ENCODE data around the gene ASCL5. TPM values are rescaled to one million over a fixed set of nuclear protein-coding genes. Genes with fewer than 3 reads are reported as not detected.

Gene ASCL5
- total RNA-seq, 1 donor from 2014 or later = not detected

DNA sequence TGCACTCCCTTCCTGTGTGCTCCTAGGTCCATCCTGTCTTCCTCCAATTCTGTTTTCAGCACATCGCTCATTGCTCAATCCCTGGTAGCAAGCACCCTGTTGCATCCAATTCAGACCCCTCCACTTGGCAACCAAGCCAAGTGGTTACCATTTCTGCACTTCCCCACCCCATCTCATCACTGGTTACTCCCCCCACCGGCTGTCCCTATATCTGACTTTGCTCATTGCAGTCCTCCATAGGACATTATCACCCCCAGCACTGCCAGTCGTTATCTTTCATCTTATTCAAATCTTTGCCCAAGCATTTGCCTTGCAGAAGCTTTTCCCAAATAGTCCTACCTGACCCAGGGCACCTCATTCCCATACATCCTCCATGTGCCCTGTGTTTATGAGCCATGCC is 29.4 kb upstream of the ASCL5 start:
- ATAC-seq (no peak), DNase-seq (no peak)
- Histone ChIP-seq H3K27ac (no peak overlapping the region), H3K27me3 (ENCODE audit: low read depth) (no peaks in the 10 kb centered on the region), H3K4me3 (no peak overlapping the region), H3K36me3 (peaks cover 4% of the 10 kb centered on the region), H3K4me1 (peaks cover 19% of the 10 kb centered on the region), H3K9me3 (no peaks in the 10 kb centered on the region)
- intact Hi-C loops (cut with DNase I) = no loop called here
- TF ChIP-seq, protein P1, sequence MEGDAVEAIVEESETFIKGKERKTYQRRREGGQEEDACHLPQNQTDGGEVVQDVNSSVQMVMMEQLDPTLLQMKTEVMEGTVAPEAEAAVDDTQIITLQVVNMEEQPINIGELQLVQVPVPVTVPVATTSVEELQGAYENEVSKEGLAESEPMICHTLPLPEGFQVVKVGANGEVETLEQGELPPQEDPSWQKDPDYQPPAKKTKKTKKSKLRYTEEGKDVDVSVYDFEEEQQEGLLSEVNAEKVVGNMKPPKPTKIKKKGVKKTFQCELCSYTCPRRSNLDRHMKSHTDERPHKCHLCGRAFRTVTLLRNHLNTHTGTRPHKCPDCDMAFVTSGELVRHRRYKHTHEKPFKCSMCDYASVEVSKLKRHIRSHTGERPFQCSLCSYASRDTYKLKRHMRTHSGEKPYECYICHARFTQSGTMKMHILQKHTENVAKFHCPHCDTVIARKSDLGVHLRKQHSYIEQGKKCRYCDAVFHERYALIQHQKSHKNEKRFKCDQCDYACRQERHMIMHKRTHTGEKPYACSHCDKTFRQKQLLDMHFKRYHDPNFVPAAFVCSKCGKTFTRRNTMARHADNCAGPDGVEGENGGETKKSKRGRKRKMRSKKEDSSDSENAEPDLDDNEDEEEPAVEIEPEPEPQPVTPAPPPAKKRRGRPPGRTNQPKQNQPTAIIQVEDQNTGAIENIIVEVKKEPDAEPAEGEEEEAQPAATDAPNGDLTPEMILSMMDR (IDR thresholded peaks at IDR 0.05) = no peak

DNA sequence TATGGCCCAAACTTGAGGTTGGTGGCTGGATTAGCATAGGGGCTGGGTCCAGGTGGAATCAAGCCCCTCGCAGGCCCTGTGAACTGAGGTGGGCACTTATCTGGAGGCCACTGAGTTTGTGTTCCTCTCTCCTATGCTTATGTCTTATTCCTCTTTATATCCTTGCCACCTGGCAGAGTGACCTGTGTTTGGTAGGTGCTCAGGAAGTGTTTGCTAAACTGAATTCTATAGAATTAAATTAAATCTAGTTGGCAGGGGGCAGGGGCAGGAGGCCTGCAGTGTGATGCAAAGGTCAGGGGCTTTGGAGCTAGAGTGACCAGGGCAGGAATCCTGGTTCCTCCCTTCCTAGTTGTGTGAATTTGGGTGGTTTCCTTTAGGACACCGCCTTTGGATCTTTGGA is 28.4 kb upstream of the ASCL5 start:
- H3K4me1 ChIP-seq = peaks cover 19% of the 10 kb centered on the region
- H3K9me3 ChIP-seq = no peaks in the 10 kb centered on the region
- intact Hi-C loops (cut with DNase I) = no loop called here
- H3K36me3 ChIP-seq = peaks cover 14% of the 10 kb centered on the region
- no peak for ATAC-seq
- H3K27ac ChIP-seq = no peak overlapping the region
- no peak for DNase-seq
- no peak overlapping the region for H3K4me3 ChIP-seq
- TF ChIP-seq, protein P1 (IDR thresholded peaks at IDR 0.05) = no peak
- no peaks in the 10 kb centered on the region for H3K27me3 ChIP-seq (ENCODE audit: low read depth)

DNA sequence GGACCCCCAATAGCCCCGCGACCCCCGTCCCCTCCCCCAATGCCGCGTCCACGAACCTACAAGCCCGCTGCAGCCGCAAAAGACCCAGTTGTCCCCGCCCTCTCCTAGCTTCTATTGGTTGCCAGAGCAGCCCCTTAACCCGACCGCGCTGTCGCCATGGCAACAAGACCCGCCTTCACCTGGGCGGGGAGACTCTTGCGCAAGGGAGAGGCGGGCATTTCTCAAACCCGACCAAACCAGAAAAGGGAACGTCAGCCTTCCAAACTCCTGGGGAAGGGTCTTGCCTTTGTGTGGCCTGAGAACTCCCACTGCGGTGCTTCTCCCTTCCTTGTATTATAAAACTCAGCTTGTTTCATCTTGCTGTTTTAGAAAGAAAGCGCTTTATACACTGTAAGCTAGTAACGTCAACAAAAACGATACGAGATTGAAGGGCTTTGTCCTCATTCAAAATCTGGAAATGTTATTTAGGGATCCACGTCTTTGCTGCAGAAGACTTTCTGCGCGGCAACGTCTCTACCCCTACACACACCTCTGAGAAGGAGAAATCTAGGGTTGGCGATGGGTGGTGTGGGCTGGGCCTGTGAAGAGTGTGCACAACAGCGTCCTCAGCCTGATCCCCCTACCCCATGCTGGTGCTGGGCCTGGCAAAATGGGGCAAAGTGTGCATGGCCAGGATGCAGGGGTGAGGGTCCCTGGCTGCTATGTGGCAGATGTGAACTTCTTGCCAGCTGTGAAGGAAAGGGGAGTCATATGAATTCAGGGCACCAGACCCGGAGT is 27.6 kb upstream of the ASCL5 start, which contains the start of gene TMEM9:
Gene TMEM9 (minus strand): TSS at position 86 of the 777 bp plus-strand sequence. CDS start 551 bp downstream, outside the sequence.
- H3K9me3 ChIP-seq = no peaks in the 10 kb centered on the region
- peak; percentile 95 for DNase-seq
- intact Hi-C loops (cut with DNase I) = no loop called here
- H3K36me3 ChIP-seq = peaks cover 22% of the 10 kb centered on the region
- H3K4me1 ChIP-seq = peaks cover 19% of the 10 kb centered on the region
- peak; percentile 95 to 98 for ATAC-seq
- no peaks in the 10 kb centered on the region for H3K27me3 ChIP-seq (ENCODE audit: low read depth)
- peak within 1 kb of the TSS; percentile 78 for H3K27ac ChIP-seq
- H3K4me3 ChIP-seq = peak within 1 kb of the TSS; percentile 85
- TF ChIP-seq, protein P1 (IDR thresholded peaks at IDR 0.05) = no peak

DNA sequence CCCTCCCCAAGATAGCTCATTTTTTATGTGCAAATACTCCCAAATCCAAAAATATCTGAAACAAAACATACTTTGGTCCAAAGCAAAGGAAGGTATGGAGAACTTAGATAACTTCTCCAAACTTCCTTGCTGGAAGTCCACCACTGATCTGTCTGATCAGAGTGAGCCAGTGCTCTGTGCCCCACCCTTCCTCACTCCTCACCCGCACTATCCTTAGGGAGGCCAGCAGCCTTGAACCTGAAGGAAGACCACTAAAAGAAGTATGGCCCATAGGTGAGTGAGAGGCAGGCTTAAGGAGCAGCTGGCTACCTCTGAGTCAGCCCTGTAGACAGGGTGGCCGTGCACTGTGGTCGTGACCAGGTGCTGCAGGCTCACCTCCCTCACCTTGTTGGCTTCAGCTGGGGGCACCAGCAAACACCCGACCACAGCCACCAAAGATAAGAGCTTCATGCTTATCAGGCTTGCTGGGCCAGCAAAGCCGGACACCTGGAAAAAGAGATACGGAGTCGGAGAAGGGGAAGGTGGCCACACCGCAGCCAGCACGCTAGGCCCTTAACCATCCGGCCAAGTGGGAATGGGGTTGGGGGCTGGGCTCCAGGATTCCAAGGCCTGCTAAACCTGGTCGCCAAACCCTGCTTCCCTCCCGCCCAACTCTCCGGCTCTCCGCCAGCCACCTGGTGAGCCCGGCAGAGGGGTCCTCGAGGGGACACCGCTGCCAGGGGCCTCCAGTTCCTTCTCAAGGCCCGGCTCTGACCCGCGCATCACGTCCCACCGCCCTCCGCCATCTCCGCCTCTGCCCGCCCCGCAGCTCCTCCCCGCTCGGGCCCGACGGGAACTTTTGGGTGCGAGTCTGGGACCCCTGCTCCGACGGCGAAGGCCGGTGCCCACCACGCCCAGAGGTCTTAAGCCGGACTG is 26.7 kb upstream of the ASCL5 start:
- ATAC-seq (peak; percentile 81 to 89), DNase-seq (no peak)
- Histone ChIP-seq H3K36me3 (peaks cover 30% of the 10 kb centered on the region), H3K27ac (peak overlapping the region; percentile 78), H3K9me3 (no peaks in the 10 kb centered on the region), H3K4me1 (peaks cover 19% of the 10 kb centered on the region), H3K4me3 (peak overlapping the region; percentile 85), H3K27me3 (ENCODE audit: low read depth) (no peaks in the 10 kb centered on the region)
- intact Hi-C loops (cut with DNase I) = no loop called here
- TF ChIP-seq, protein P1 (IDR thresholded peaks at IDR 0.05) = no peak

DNA sequence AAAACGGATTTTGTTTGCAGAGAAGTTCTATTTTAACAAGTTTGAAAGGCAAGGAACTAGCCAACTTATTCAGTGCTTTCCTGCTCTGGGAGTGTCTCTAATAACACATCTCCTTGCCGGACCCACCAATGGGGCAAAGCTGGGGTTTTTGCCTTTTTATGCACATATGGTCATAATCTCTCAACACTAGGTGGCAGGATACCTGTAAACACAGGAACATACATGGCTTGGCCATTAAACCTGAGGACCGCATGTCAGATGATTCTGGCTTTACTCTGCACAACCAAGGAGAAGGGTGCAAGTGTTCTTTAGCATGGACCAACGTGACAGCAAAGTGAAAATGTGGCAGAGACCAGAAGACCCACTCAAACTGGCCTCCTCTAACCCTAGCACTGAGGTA is 22.4 kb upstream of the ASCL5 start:
- Histone ChIP-seq H3K4me3 (no peak overlapping the region), H3K4me1 (peaks cover 14% of the 10 kb centered on the region), H3K27ac (no peak overlapping the region), H3K9me3 (no peaks in the 10 kb centered on the region), H3K36me3 (peaks cover 68% of the 10 kb centered on the region), H3K27me3 (ENCODE audit: low read depth) (no peaks in the 10 kb centered on the region)
- DNase-seq (no peak), ATAC-seq (no peak)
- TF ChIP-seq, protein P1 (IDR thresholded peaks at IDR 0.05) = peak; percentile 35
- intact Hi-C loops (cut with DNase I) = no loop called here
